Measurements from ENCODE around the gene WASF2.

- no peak for TF ChIP-seq POLR2A (IDR thresholded peaks at IDR 0.05)
- no peak for TF ChIP-seq CTCF (IDR thresholded peaks at IDR 0.05)
These were observed 50.8 kb downstream of the WASF2 start for GRCh38 chr1:27439150-27439549.
